GM23338 (cell line): Measurements from ENCODE around the gene CASK. TPM values are rescaled to one million over a fixed set of nuclear protein-coding genes. Genes with fewer than 3 reads are reported as not detected.

Source experiments
- ATAC-seq: fragments of 200-7000 bp; cut with Tn5 transposase; 3 replicates; pipeline ENCODE4 v1.9.1; 2020
- DNase-seq: peaks from one replicate; pipeline ENCODE4 v3.0.0-alpha.2; 2015; ENCODE audit warnings: low spot score
- H2AFZ ChIP-seq: fragments of 200-600 bp; sonication (generic); 2 replicates; pipeline ENCODE4 v1.8.0; 2016; ENCODE audit warnings: antibody characterized with exemption, mild to moderate bottlenecking, moderate library complexity
- H3F3A ChIP-seq: fragments of 200-600 bp; sonication (generic); replicated peaks from 2 replicates; pipeline ENCODE4 v1.8.0; 2017; ENCODE audit warnings: antibody characterized with exemption, mixed run types, low read depth
- H3K27ac ChIP-seq: fragments of 200-600 bp; sonication (generic); 2 replicates; pipeline ENCODE4 v1.6.1; 2016; ENCODE audit warnings: low read depth
- H3K27me3 ChIP-seq: fragments of 200-600 bp; sonication (generic); 2 replicates; pipeline ENCODE4 v1.8.0; 2016; ENCODE audit warnings: mild to moderate bottlenecking, mixed run types, moderate library complexity; ENCODE audit not compliant: insufficient read depth
- H3K36me3 ChIP-seq: fragments of 200-600 bp; sonication (generic); 2 replicates; pipeline ENCODE4 v1.8.0; 2016; ENCODE audit warnings: mild to moderate bottlenecking; ENCODE audit not compliant: insufficient read depth
- H3K4me1 ChIP-seq: fragments of 200-600 bp; sonication (generic); 2 replicates; pipeline ENCODE4 v1.8.0; 2016; ENCODE audit warnings: mild to moderate bottlenecking, moderate library complexity; ENCODE audit not compliant: insufficient read depth
- H3K4me2 ChIP-seq: fragments of 200-600 bp; sonication (generic); 2 replicates; pipeline ENCODE4 v1.7.1; 2017; ENCODE audit warnings: mixed run types
- H3K4me3 ChIP-seq: fragments of 200-600 bp; sonication (generic); 2 replicates; pipeline ENCODE4 v1.6.1; 2016; ENCODE audit warnings: mixed run types
- H3K79me2 ChIP-seq: fragments of 200-600 bp; sonication (generic); replicated peaks from 2 replicates; pipeline ENCODE4 v1.8.0; 2017; ENCODE audit warnings: mild to moderate bottlenecking; ENCODE audit not compliant: insufficient read depth
- H3K9me2 ChIP-seq: fragments of 200-600 bp; sonication (generic); 2 replicates; pipeline ENCODE4 v1.8.0; 2017; ENCODE audit not compliant: insufficient read depth
- H4K20me1 ChIP-seq: fragments of 200-600 bp; sonication (generic); replicated peaks from 2 replicates; pipeline ENCODE4 v1.8.0; 2017; ENCODE audit warnings: mild to moderate bottlenecking; ENCODE audit not compliant: insufficient read depth
- H3K27ac Mint-ChIP-seq: 2 replicates; pipeline ENCODE4 v1.8.0; 2020; ENCODE audit warnings: inconsistent platforms, mild to moderate bottlenecking, moderate library complexity, mixed read lengths
- H3K27me3 Mint-ChIP-seq: 3 replicates; pipeline ENCODE4 v1.8.0; 2022; ENCODE audit warnings: low read depth, mild to moderate bottlenecking, moderate library complexity, mixed read lengths, inconsistent platforms; ENCODE audit not compliant: insufficient read depth, poor library complexity
- H3K36me3 Mint-ChIP-seq: 3 replicates; pipeline ENCODE4 v1.8.0; 2021; ENCODE audit warnings: low read depth, mild to moderate bottlenecking, inconsistent platforms, moderate library complexity, mixed read lengths
- H3K4me1 Mint-ChIP-seq: 3 replicates; pipeline ENCODE4 v1.8.0; 2020; ENCODE audit warnings: mild to moderate bottlenecking, inconsistent platforms, mixed read lengths
- H3K4me3 Mint-ChIP-seq: 3 replicates; pipeline ENCODE4 v1.8.0; 2021; ENCODE audit warnings: moderate library complexity, mild to moderate bottlenecking, inconsistent platforms, mixed read lengths
- H3K9me3 Mint-ChIP-seq: 3 replicates; pipeline ENCODE4 v1.8.0; 2020; ENCODE audit warnings: moderate library complexity, mild to moderate bottlenecking, inconsistent platforms, mixed read lengths
- CREB1 ChIP-seq: fragments of 250-450 bp; sonication (Bioruptor Pico); IDR thresholded peaks from 2 replicates; pipeline ENCODE4 v1.5.0; 2020; ENCODE audit warnings: low read depth, mild to moderate bottlenecking, moderate library complexity
- CTCF ChIP-seq, 2 experiments: fragments of 200-600 bp in 1 of 2; sonication (generic) in 1 of 2; conservative IDR thresholded peaks; 2 replicates each; pipeline versions ENCODE4 v1.5.1 to v1.6.1; 2016 to 2017; ENCODE audit warnings: antibody characterized with exemption in 2 of 2, low read depth in 2 of 2, mild to moderate bottlenecking in 2 of 2, moderate library complexity in 1 of 2
- ETS1 ChIP-seq: IDR thresholded peaks from 2 replicates; pipeline ENCODE4 v1.6.1; 2016; ENCODE audit warnings: antibody characterized with exemption
- EZH2 ChIP-seq: fragments of 200-600 bp; sonication (generic); IDR thresholded peaks from one replicate; pipeline ENCODE4 v1.8.0; 2017; ENCODE audit warnings: antibody characterized with exemption, mild to moderate bottlenecking, low read depth; ENCODE audit not compliant: unreplicated experiment
- EZH2phosphoT487 ChIP-seq: fragments of 200-600 bp; sonication (generic); IDR thresholded peaks from one replicate; pipeline ENCODE4 v1.8.1; 2018; ENCODE audit warnings: antibody characterized with exemption; ENCODE audit not compliant: unreplicated experiment
- JUNB ChIP-seq: IDR thresholded peaks from one replicate; pipeline ENCODE4 v1.6.1; 2016; ENCODE audit warnings: antibody characterized with exemption; ENCODE audit not compliant: unreplicated experiment
- NANOG ChIP-seq: IDR thresholded peaks from 2 replicates; pipeline ENCODE4 v1.6.1; 2016; ENCODE audit warnings: antibody characterized with exemption, borderline replicate concordance
- POLR2AphosphoS5 ChIP-seq: IDR thresholded peaks from 2 replicates; pipeline ENCODE4 v1.6.1; 2016; ENCODE audit warnings: antibody characterized with exemption, low read depth
- STAT1 ChIP-seq: IDR thresholded peaks from one replicate; pipeline ENCODE4 v1.6.1; 2016; ENCODE audit warnings: antibody characterized with exemption; ENCODE audit not compliant: unreplicated experiment
- ZNF331 ChIP-seq: fragments of 250-450 bp; sonication (Bioruptor Pico); IDR thresholded peaks from 2 replicates; pipeline ENCODE4 v1.5.0; 2020; ENCODE audit warnings: low read depth, mild to moderate bottlenecking, moderate library complexity
- polyA plus RNA-seq: library from polyadenylated mRNA; unstranded; fragments of >200 nt; fragmentation: Nextera tagmentation; extraction: Ambion mirVana; gene quantifications from 2 replicates; pipeline ENCODE4 v1.2.1, GENCODE V29; 2016
- total RNA-seq: library from RNA; depleted of rRNA; stranded (reverse); fragments of >200 nt; shearing (Covaris generic); gene quantifications from 2 replicates; pipeline ENCODE4 v1.2.3, GENCODE V29; 2014
- TF ChIP-seq, protein P1 (sequence below): IDR thresholded peaks from one replicate; pipeline ENCODE4 v1.6.1; 2018; ENCODE audit warnings: antibody characterized with exemption; ENCODE audit not compliant: unreplicated experiment
- TF ChIP-seq, protein P2 (sequence below): fragments of 250-450 bp; sonication (Bioruptor Pico); IDR thresholded peaks from 2 replicates; pipeline ENCODE4 v1.5.0; 2020; ENCODE audit warnings: mild to moderate bottlenecking, moderate library complexity

The CASK gene
- total and polyA plus RNA-seq, 2 experiments from 2014 or later = 15.3 to 44.4 TPM

DNA sequence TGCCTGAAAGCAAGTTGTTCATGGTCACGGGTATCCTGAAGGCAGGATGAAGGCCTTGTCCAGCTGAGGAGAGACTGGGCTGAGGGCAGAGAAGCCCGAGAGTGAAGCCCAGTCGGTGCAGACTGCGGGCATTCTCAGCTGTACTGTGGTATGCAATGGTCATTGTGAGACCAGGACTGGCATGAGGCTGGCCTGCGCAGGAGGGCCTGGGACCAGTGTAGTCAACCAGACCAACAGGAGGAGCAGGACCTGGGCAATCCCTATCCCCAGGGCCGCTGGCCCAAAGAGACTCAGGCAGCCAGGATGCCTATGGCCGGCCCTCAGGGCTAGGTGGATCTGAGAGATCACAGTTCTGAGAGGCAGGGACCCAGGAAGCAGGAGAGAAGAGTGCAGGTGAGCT is 394.6 kb downstream of the CASK start:
- Histone ChIP-seq H4K20me1 (no peaks in the 10 kb centered on the region), H3K4me1 (no peaks in the 10 kb centered on the region), H3K36me3 (no peaks in the 10 kb centered on the region), H3K9me2 (no peaks in the 10 kb centered on the region), H3K79me2 (no peaks in the 10 kb centered on the region), H3K27ac (no peak overlapping the region), H3K4me2 (no peak overlapping the region), H3F3A (no peaks in the 10 kb centered on the region), H3K4me3 (no peak overlapping the region), H2AFZ (no peak overlapping the region), H3K27me3 (no peaks in the 10 kb centered on the region)
- Mint-ChIP-seq H3K27ac (no peak overlapping the region), H3K36me3 (peaks cover 15% of the 10 kb centered on the region; the same call in 2 of the 3 replicates), H3K27me3 (no peaks in the 10 kb centered on the region), H3K4me1 (peaks cover 10% of the 10 kb centered on the region), H3K4me3 (no peak overlapping the region), H3K9me3 (no peaks in the 10 kb centered on the region)
- TF ChIP-seq POLR2AphosphoS5 (no peak), STAT1 (no peak), EZH2 (no peak), ZNF331 (CRISPR knock-in tag) (no peak), CTCF (conservative IDR thresholded peaks at IDR 0.05; ENCODE audit: low read depth in 2 of 2) (no peak), CREB1 (CRISPR knock-in tag) (no peak), EZH2phosphoT487 (no peak), JUNB (no peak), ETS1 (no peak), NANOG (no peak)
- TF ChIP-seq, protein P1, sequence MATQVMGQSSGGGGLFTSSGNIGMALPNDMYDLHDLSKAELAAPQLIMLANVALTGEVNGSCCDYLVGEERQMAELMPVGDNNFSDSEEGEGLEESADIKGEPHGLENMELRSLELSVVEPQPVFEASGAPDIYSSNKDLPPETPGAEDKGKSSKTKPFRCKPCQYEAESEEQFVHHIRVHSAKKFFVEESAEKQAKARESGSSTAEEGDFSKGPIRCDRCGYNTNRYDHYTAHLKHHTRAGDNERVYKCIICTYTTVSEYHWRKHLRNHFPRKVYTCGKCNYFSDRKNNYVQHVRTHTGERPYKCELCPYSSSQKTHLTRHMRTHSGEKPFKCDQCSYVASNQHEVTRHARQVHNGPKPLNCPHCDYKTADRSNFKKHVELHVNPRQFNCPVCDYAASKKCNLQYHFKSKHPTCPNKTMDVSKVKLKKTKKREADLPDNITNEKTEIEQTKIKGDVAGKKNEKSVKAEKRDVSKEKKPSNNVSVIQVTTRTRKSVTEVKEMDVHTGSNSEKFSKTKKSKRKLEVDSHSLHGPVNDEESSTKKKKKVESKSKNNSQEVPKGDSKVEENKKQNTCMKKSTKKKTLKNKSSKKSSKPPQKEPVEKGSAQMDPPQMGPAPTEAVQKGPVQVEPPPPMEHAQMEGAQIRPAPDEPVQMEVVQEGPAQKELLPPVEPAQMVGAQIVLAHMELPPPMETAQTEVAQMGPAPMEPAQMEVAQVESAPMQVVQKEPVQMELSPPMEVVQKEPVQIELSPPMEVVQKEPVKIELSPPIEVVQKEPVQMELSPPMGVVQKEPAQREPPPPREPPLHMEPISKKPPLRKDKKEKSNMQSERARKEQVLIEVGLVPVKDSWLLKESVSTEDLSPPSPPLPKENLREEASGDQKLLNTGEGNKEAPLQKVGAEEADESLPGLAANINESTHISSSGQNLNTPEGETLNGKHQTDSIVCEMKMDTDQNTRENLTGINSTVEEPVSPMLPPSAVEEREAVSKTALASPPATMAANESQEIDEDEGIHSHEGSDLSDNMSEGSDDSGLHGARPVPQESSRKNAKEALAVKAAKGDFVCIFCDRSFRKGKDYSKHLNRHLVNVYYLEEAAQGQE = no peak
- TF ChIP-seq, protein P2, sequence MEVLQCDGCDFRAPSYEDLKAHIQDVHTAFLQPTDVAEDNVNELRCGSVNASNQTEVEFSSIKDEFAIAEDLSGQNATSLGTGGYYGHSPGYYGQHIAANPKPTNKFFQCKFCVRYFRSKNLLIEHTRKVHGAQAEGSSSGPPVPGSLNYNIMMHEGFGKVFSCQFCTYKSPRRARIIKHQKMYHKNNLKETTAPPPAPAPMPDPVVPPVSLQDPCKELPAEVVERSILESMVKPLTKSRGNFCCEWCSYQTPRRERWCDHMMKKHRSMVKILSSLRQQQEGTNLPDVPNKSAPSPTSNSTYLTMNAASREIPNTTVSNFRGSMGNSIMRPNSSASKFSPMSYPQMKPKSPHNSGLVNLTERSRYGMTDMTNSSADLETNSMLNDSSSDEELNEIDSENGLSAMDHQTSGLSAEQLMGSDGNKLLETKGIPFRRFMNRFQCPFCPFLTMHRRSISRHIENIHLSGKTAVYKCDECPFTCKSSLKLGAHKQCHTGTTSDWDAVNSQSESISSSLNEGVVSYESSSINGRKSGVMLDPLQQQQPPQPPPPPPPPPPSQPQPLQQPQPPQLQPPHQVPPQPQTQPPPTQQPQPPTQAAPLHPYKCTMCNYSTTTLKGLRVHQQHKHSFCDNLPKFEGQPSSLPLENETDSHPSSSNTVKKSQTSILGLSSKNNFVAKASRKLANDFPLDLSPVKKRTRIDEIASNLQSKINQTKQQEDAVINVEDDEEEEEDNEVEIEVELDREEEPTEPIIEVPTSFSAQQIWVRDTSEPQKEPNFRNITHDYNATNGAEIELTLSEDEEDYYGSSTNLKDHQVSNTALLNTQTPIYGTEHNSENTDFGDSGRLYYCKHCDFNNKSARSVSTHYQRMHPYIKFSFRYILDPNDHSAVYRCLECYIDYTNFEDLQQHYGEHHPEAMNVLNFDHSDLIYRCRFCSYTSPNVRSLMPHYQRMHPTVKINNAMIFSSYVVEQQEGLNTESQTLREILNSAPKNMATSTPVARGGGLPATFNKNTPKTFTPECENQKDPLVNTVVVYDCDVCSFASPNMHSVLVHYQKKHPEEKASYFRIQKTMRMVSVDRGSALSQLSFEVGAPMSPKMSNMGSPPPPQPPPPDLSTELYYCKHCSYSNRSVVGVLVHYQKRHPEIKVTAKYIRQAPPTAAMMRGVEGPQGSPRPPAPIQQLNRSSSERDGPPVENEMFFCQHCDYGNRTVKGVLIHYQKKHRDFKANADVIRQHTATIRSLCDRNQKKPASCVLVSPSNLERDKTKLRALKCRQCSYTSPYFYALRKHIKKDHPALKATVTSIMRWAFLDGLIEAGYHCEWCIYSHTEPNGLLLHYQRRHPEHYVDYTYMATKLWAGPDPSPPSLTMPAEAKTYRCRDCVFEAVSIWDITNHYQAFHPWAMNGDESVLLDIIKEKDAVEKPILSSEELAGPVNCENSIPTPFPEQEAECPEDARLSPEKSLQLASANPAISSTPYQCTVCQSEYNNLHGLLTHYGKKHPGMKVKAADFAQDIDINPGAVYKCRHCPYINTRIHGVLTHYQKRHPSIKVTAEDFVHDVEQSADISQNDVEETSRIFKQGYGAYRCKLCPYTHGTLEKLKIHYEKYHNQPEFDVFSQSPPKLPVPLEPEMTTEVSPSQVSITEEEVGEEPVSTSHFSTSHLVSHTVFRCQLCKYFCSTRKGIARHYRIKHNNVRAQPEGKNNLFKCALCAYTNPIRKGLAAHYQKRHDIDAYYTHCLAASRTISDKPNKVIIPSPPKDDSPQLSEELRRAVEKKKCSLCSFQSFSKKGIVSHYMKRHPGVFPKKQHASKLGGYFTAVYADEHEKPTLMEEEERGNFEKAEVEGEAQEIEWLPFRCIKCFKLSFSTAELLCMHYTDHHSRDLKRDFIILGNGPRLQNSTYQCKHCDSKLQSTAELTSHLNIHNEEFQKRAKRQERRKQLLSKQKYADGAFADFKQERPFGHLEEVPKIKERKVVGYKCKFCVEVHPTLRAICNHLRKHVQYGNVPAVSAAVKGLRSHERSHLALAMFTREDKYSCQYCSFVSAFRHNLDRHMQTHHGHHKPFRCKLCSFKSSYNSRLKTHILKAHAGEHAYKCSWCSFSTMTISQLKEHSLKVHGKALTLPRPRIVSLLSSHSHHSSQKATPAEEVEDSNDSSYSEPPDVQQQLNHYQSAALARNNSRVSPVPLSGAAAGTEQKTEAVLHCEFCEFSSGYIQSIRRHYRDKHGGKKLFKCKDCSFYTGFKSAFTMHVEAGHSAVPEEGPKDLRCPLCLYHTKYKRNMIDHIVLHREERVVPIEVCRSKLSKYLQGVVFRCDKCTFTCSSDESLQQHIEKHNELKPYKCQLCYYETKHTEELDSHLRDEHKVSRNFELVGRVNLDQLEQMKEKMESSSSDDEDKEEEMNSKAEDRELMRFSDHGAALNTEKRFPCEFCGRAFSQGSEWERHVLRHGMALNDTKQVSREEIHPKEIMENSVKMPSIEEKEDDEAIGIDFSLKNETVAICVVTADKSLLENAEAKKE (CRISPR knock-in tag) = no peak
- DNase-seq (no peak), ATAC-seq (no peak)
